NCI-H345 treated with DMSO at 0.1 percent for 48 hours (cell line): ENCODE data around the gene MAP3K14.
"Not testable (repeated sequence)": the region's sequence is repeated elsewhere in the genome, so short reads cannot be mapped to it uniquely, and the experiment has no call there.

ENCODE experiments used
- DNase-seq: peaks from one replicate; lab custom pipeline; 2025; ENCODE audit not compliant: unreplicated experiment; lab: John Stamatoyannopoulos, UW

MAP3K14 gene

GRCh38 chr17:45261577-45262515 is 55.0 kb downstream of the MAP3K14 start, which contains the start of gene SPATA32:
SPATA32 (minus strand) TSS chr17:45262094; CDS start chr17:45262016, 78 bp downstream.
- no peak for DNase-seq

DNA sequence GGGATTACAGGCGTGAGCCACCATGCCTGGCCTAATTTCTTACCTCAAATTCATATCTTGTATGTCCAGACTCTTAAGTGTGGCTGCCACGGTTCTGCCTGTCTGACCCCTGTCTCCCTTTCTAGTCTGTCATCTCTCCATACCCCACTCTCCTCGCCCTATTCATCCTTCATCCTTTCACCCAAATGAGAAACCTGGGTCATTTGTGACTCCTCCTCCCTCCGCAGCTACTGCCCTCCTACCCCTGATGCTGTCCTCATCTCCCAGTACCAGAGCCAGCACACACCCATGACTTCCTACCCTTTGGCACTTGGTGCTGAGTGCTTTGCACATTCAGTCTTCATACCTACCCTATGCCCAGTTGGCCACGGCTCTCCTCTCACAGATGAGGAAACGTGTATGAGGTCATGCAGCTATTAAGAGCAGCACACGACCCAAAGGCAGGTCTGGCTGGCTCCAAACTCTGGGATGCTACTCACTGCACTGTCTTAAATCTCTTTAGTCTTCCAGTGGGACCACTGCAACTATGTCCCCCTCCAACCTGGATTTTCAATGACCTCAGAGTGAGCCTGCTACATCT is 56.5 kb downstream of the MAP3K14 start:
- DNase-seq = no peak

DNA sequence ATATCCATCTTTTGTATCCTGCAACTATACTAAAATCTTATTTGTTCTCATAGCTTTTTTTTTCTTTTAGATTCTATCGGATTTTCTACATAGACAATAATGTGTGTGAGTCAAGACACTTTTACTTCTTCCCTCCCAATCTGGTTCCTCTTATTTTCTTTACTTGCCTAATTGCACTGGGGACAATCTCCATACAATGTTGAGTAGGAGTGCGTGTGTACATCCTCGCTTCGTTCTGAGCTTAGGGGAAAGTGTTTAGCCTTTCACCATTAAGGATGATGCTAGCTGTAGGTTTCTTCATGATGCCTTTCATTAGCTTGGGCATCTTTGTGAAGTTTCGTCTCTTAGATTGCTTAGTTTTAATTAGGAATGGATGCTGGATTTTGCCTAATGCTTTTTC is 57.8 kb downstream of the MAP3K14 start:
- DNase-seq = no peak

DNA sequence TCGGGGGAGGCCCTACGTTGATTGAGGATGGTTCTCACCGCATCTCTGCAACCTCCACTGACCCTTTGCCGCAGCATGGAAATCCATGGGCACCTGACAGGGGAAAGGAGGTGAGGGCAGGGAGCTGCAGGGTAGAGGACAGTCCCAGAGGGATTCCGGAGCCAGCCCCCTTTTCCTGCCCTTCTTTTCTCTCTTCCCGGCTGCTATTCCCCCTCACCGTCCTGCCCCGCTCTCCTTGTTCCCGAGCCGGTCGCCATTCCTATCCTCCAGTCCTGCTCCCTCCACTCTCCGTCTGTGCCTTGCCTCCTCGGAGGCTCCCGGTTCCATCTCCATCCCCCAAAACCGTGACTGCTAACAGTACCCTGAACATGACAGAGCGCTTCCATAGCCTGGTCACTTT is 59.7 kb downstream of the MAP3K14 start:
- no peak for DNase-seq

DNA sequence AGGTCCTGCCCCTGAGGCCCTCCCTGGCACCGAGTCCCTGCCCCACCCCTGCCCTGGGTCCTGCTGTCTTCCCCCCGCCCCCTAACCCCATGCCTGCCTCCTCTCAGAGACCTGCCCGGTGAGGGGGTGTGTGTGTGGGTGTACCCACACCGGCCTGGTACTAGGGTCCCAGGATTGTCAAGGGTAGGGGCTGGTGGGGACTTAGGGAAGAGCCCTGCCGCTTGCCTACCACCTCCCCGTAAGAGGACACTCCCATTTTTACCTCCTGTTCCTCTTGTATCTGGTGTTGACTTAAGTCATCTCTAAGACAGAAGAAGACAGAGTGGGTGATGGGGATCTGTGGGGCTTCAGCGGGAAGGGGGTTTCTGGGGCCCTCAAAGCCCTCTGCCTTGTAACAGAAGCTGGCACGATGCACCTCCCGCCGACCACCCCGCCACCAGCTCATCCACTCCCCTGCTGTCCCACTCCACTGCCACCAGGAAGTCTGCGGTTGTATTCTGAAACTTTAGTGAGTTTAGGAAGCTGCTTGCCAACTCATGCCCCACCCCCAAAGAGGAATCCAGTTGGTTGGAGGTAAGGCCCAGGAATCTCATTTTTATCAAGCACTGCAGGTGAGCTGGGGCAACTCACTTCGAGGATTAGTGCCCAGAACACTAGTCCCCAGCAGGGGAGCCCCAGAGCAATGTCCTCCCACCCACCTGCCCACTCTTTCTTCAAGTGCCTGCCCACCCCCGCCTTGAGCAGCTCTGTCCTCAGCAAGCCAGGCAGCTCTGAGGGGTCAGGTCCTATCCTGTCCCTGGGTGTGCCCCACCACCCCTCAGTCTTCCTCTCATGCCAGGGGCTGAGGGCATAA is 60.5 kb downstream of the MAP3K14 start:
- DNase-seq = no peak

DNA sequence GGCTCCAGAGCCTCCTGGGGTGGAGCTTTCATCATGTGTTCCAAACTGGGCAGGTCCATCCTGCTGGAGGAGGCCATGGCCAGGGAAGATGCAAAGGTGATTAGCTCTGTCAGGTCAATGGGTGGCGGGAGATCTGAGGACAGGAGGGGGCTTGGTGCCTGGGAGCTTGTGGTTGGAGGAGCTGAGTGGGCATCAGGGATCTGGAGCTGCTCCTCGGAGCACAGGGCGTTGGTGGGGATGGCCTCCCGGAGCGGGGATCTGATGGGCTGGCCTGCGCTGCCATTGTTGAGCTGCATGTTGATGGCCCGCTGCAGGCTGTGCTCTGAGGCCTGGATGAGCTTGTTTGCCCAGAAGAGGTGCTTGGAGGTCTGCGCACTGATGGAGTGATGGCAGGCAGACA is 61.5 kb downstream of the MAP3K14 start:
- DNase-seq = no peak

GRCh38 chr17:45253879-45254278 is 62.9 kb downstream of the MAP3K14 start:
- no peak for DNase-seq

DNA sequence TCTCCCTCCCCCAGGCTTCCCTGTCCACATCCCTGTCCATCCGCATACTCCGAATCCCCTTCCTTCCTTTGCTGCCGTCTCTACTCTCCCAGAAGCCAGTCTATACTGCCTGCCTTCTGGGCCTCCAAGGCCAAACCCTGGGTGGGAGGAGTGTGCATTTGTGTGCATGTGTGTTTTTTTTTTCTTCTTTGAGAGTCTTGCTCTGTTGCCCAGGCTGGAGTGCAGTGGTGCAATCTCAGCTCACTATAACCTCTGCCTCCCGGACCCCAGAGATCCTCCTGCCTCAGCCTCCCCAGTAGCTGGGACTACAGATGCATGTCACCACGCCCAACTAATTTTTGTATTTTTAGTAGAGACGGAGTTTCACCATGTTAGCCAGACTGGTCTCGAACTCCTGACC is 63.6 kb downstream of the MAP3K14 start:
- not testable (repeated sequence) for DNase-seq

- no peak for DNase-seq
These were observed 64.9 kb downstream of the MAP3K14 start for GRCh38 chr17:45251931-45252330.

GRCh38 chr17:45248132-45248957 is 68.5 kb downstream of the MAP3K14 start:
- DNase-seq = peak; percentile 27

- peak; percentile 94 for DNase-seq
These were observed 69.2 kb downstream of the MAP3K14 start for GRCh38 chr17:45247429-45248131.

DNA sequence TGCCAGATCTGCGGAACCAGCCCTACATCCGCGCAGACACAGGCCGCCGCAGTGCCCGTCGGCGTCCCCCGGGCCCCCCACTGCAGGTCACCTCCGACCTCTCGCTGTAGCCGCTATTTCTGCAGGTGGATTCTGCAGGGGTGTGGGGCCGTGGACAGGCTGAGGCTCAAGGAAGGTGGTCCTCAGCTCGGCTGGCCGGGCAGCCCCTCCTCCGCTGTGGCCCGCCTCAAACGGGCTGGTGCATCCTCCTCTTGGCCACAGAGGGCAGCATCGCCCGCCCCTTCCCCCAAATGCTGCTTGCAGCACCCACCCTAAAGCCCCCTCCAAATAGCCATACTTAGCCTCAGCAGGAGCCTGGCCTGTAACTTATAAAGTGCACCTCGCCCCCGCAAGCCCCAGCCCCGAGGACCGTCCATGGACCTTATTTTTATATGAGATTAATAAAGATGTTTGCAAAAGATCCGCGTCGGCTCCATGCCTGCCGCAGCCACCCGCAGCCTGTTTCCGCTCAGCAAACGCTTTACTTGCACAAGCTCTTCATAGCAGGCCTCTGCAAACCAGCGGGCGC is 69.9 kb downstream of the MAP3K14 start:
- DNase-seq = peak; percentile 54

DNA sequence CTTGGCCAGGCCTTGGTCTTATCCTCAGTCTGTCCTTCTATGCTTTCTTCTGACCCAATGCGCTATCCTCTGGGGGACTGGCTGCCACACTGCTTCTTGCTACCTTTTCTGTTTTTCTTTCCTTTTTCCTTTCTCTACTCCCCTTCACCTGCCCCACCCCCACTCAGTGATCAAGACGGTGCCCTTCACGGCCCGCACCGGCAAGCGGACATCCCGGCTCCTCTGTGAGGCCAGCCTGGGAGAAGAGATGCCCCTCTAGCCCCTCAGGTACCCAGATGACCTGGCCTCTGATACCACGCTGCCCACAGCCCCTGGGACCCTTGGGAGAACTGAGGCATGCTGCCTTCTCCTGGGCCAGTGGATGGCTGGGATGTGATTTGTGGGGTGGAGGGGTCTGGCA is 70.5 kb downstream of the MAP3K14 start:
- no peak for DNase-seq

DNA sequence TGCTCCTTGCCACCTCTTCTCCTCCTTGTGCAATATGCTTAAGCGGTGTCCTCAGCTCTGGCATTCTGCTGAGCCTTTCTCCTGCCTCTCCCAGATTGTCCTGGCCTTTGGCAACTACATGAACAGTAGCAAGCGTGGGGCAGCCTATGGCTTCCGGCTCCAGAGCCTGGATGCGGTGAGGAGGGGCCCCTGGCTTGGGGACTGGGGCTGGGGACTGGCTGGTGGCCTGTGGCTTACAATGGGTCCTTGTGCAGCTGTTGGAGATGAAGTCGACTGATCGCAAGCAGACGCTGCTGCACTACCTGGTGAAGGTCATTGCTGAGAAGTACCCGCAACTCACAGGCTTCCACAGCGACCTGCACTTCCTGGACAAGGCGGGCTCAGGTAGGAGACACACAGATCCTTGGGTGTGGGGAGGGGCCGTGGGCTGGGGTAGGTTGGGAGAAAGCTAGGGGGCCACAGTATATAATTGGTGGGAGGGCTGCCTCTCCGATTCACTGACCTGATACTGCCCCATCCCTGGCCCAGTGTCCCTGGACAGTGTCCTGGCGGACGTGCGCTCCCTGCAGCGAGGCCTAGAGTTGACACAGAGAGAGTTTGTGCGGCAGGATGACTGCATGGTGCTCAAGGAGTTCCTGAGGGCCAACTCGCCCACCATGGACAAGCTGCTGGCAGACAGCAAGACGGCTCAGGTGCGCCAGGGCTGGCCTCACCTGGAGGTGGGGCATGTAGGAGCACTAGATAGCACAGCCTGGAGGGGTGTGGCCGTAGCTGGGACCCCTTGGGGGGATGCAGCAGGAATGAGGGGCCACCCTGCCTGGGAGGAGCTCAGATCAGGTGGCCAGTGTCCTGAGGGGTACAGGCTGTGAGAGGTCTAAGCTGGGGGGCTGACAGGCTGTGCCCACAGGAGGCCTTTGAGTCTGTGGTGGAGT is 71.8 kb downstream of the MAP3K14 start:
- no peak for DNase-seq

DNA sequence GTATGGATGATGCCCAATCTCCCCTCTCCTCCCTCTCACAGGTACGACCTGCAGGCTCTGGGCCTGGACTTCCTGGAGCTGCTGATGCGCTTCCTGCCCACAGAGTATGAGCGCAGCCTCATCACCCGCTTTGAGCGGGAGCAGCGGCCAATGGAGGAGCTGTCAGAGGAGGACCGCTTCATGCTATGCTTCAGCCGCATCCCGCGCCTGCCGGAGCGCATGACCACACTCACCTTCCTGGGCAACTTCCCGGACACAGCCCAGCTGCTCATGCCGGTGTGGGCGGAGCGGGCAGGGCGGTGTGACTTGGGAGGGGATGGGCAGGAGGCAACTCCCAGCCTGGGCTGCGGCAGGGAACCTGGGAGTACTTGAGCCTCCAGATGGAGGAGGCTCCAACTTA is 73.1 kb downstream of the MAP3K14 start:
- no peak for DNase-seq

DNA sequence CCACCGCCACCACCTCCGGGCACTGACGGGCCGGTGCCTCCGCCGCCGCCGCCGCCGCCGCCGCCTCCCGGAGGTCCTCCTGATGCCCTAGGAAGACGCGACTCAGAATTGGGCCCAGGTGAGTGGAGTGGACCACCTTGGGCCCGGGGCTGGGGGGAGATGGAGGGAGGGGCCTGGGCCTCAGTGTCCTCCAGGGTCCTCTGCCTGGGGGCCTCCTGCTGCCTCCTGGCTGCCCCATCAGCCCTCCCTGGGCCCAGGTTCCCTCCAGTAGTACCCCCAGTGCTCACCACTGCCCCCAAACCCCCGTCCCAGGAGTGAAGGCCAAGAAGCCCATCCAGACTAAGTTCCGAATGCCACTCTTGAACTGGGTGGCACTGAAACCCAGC is 74.8 kb downstream of the MAP3K14 start:
- DNase-seq = no peak

DNA sequence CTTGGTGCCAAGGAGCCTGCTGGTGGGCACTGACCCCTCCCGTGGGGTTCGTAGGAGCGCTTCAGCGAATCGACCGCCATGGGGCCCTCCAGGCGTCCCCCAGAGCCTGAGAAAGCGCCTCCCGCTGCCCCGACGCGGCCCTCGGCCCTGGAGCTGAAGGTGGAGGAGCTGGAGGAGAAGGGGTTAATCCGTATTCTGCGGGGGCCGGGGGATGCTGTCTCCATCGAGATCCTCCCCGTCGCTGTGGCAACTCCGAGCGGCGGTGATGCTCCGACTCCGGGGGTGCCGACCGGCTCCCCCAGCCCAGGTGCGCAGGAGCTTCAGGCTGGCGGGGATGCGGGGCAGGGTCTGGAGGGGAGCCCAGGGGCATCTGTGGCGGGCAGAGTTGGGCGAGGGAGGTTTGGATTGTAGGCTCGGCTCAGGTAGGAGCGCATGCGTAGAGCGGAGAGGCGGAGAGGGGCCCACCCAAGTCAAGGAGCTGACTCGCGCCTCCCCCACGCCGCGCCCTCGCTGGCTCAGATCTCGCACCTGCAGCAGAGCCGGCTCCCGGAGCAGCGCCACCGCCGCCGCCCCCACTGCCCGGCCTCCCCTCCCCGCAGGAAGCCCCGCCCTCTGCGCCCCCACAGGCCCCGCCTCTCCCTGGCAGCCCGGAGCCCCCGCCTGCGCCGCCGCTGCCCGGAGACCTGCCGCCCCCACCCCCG is 75.3 kb downstream of the MAP3K14 start:
- peak; percentile 64 for DNase-seq

DNA sequence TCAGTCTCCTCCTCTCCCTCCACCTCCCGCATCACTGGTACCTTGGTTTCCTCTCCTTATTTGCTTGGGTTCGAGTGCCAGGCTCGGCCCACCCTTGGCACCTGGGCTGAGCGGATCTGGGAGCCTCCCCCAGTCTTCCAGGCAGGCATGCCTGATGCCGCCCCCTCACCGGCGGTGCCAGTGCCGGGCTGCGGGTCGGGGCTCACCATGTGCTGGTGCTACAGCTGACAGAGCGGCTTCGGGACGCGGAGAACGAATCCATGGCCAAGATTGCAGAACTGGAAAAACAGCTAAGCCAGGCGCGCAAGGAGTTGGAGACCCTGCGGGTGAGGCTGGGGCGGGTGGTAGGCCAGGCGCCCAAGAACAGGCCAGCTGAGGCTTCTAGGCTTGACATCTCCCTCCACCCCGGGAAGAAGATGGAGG is 75.9 kb downstream of the MAP3K14 start:
- no peak for DNase-seq
